ENCODE data around the gene KRT77. TPM values are rescaled to one million over a fixed set of nuclear protein-coding genes. Genes with fewer than 3 reads are reported as not detected.

Gene KRT77
- total RNA-seq, 2 donors from 2014 or later: not detected

- WGBS, 2 experiments (ENCODE audit: insufficient coverage in 1 of 2, insufficient read length in 1 of 2): 91 to 95% methylated on average over 13 of the region's 13 CpGs
- no peaks in the 10 kb centered on the region for H3K36me3 Mint-ChIP-seq (ENCODE audit: low read depth)
- H3K27ac Mint-ChIP-seq: no peak overlapping the region
- H3K27me3 ChIP-seq (ENCODE audit: control insufficient read depth, insufficient read depth, low read length, poor library complexity, severe bottlenecking): peaks cover 93% of the 10 kb centered on the region
- H3K9ac ChIP-seq (ENCODE audit: extremely low read depth, low read length, poor library complexity, severe bottlenecking): no peak overlapping the region
- no peak overlapping the region for H3K4me3 Mint-ChIP-seq
- H3K27ac ChIP-seq (ENCODE audit: low read depth, low read length): no peak overlapping the region
- H3K9me3 Mint-ChIP-seq: no peaks in the 10 kb centered on the region
- TF ChIP-seq, protein P1, sequence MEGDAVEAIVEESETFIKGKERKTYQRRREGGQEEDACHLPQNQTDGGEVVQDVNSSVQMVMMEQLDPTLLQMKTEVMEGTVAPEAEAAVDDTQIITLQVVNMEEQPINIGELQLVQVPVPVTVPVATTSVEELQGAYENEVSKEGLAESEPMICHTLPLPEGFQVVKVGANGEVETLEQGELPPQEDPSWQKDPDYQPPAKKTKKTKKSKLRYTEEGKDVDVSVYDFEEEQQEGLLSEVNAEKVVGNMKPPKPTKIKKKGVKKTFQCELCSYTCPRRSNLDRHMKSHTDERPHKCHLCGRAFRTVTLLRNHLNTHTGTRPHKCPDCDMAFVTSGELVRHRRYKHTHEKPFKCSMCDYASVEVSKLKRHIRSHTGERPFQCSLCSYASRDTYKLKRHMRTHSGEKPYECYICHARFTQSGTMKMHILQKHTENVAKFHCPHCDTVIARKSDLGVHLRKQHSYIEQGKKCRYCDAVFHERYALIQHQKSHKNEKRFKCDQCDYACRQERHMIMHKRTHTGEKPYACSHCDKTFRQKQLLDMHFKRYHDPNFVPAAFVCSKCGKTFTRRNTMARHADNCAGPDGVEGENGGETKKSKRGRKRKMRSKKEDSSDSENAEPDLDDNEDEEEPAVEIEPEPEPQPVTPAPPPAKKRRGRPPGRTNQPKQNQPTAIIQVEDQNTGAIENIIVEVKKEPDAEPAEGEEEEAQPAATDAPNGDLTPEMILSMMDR (conservative IDR thresholded peaks at IDR 0.05): no peak
- DNase-seq: no peak
- H3K36me3 ChIP-seq (ENCODE audit: control insufficient read depth, insufficient read depth, low read length): no peaks in the 10 kb centered on the region
- H3K27me3 Mint-ChIP-seq (ENCODE audit: insufficient read depth): peaks cover 57% of the 10 kb centered on the region
- no peaks in the 10 kb centered on the region for H3K9me3 ChIP-seq (ENCODE audit: control insufficient read depth, low read length)
- H3K4me3 ChIP-seq (ENCODE audit: low read length): no peak overlapping the region
- H3K4me1 ChIP-seq (ENCODE audit: control insufficient read depth, insufficient read depth, low read length): no peaks in the 10 kb centered on the region
- no peaks in the 10 kb centered on the region for H3K4me1 Mint-ChIP-seq
These were observed 27.1 kb upstream of the KRT77 start for GRCh38 chr12:52730383-52730782.

DNA sequence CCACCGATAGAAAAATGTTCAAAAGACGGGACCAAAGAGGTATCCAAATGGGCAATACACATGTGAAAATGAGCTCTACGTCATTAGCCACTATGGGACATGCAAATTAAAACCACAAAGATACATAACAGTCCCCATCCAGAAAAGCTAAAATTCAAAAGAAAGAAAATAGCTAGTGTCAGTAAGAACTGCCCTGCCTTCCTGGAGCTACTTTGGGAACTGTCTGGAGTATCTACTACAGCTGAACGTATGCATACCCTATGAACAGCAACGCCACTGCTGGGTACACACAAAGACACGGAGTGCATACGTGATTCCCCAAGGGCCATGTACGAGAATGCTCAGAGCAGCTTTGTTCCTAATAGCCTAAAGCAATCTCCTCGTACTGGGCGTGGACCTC is 25.8 kb upstream of the KRT77 start:
- Mint-ChIP-seq H3K27ac (no peak overlapping the region), H3K4me3 (no peak overlapping the region), H3K27me3 (ENCODE audit: insufficient read depth) (peaks cover 45% of the 10 kb centered on the region), H3K4me1 (no peaks in the 10 kb centered on the region), H3K36me3 (ENCODE audit: low read depth) (no peaks in the 10 kb centered on the region), H3K9me3 (no peaks in the 10 kb centered on the region)
- H3K9ac ChIP-seq (ENCODE audit: extremely low read depth, low read length, poor library complexity, severe bottlenecking): no peak overlapping the region
- no peak for DNase-seq
- H3K36me3 ChIP-seq (ENCODE audit: control insufficient read depth, insufficient read depth, low read length): no peaks in the 10 kb centered on the region
- no peak overlapping the region for H3K4me3 ChIP-seq (ENCODE audit: low read length)
- no peak overlapping the region for H3K27ac ChIP-seq (ENCODE audit: low read depth, low read length)
- WGBS, 2 experiments (ENCODE audit: insufficient coverage in 1 of 2, insufficient read length in 1 of 2): 79 to 88% methylated on average over 5 to 10 of the region's 10 CpGs
- H3K27me3 ChIP-seq (ENCODE audit: control insufficient read depth, insufficient read depth, low read length, poor library complexity, severe bottlenecking): peaks cover 81% of the 10 kb centered on the region
- TF ChIP-seq, protein P1 (conservative IDR thresholded peaks at IDR 0.05): no peak
- H3K4me1 ChIP-seq (ENCODE audit: control insufficient read depth, insufficient read depth, low read length): no peaks in the 10 kb centered on the region
- H3K9me3 ChIP-seq (ENCODE audit: control insufficient read depth, low read length): no peaks in the 10 kb centered on the region

- H3K27me3 ChIP-seq (ENCODE audit: control insufficient read depth, insufficient read depth, low read length, poor library complexity, severe bottlenecking): peaks cover 73% of the 10 kb centered on the region
- no peak overlapping the region for H3K9ac ChIP-seq (ENCODE audit: extremely low read depth, low read length, poor library complexity, severe bottlenecking)
- Mint-ChIP-seq H3K27me3 (ENCODE audit: insufficient read depth) (peaks cover 40% of the 10 kb centered on the region), H3K4me3 (no peak overlapping the region), H3K36me3 (ENCODE audit: low read depth) (no peaks in the 10 kb centered on the region), H3K4me1 (no peaks in the 10 kb centered on the region), H3K27ac (no peak overlapping the region), H3K9me3 (no peaks in the 10 kb centered on the region)
- DNase-seq: no peak
- no peaks in the 10 kb centered on the region for H3K4me1 ChIP-seq (ENCODE audit: control insufficient read depth, insufficient read depth, low read length)
- TF ChIP-seq, protein P1 (conservative IDR thresholded peaks at IDR 0.05): no peak
- H3K9me3 ChIP-seq (ENCODE audit: control insufficient read depth, low read length): no peaks in the 10 kb centered on the region
- 93 to 100% methylated on average over 1 to 2 of the region's 2 CpGs for WGBS, 2 experiments (ENCODE audit: insufficient coverage in 1 of 2, insufficient read length in 1 of 2)
- no peaks in the 10 kb centered on the region for H3K36me3 ChIP-seq (ENCODE audit: control insufficient read depth, insufficient read depth, low read length)
- no peak overlapping the region for H3K4me3 ChIP-seq (ENCODE audit: low read length)
- no peak overlapping the region for H3K27ac ChIP-seq (ENCODE audit: low read depth, low read length)
These were observed 25.1 kb upstream of the KRT77 start for GRCh38 chr12:52728374-52728773.
